Endodermal cell (in vitro differentiated cells): ENCODE data around the gene MPZL2. TPM values are rescaled to one million over a fixed set of nuclear protein-coding genes. Genes with fewer than 3 reads are reported as not detected.

Experiments
- DNase-seq: peaks from one replicate; pipeline ENCODE4 v3.0.0-alpha.2; 2017
- H3K27ac ChIP-seq: 2 replicates; pipeline ENCODE4 v1.5.1; 2013; ENCODE audit warnings: mild to moderate bottlenecking, low read depth, low read length, moderate library complexity
- H3K27me3 ChIP-seq: 2 replicates; pipeline ENCODE4 v1.6.1; 2013; ENCODE audit warnings: mild to moderate bottlenecking, low read length, moderate library complexity; ENCODE audit not compliant: insufficient read depth, control insufficient read depth, poor library complexity, severe bottlenecking
- H3K36me3 ChIP-seq: 2 replicates; pipeline ENCODE4 v1.7.0; 2013; ENCODE audit warnings: mild to moderate bottlenecking, low read length, moderate library complexity; ENCODE audit not compliant: control insufficient read depth, insufficient read depth
- H3K4me1 ChIP-seq: one replicate; pipeline ENCODE4 v1.7.0; 2013; ENCODE audit warnings: low read length; ENCODE audit not compliant: control insufficient read depth, insufficient read depth
- H3K4me3 ChIP-seq: 2 replicates; pipeline ENCODE4 v1.5.1; 2013; ENCODE audit warnings: mild to moderate bottlenecking, low read length, moderate library complexity
- H3K9ac ChIP-seq: 2 replicates; pipeline ENCODE4 v1.6.1; 2013; ENCODE audit warnings: mild to moderate bottlenecking, low read length, moderate library complexity; ENCODE audit not compliant: poor library complexity, severe bottlenecking; ENCODE audit errors: extremely low read depth
- H3K9me3 ChIP-seq: 2 replicates; pipeline ENCODE4 v1.6.1; 2013; ENCODE audit warnings: mild to moderate bottlenecking, low read length, moderate library complexity; ENCODE audit not compliant: control insufficient read depth
- H3K27ac Mint-ChIP-seq: 2 replicates; pipeline ENCODE4 v1.8.0; 2020; ENCODE audit warnings: mixed read lengths
- H3K27me3 Mint-ChIP-seq: 2 replicates; pipeline ENCODE4 v1.8.0; 2021; ENCODE audit warnings: mild to moderate bottlenecking, mixed read lengths; ENCODE audit not compliant: insufficient read depth
- H3K36me3 Mint-ChIP-seq: 2 replicates; pipeline ENCODE4 v1.8.0; 2020; ENCODE audit warnings: low read depth, mixed read lengths
- H3K4me1 Mint-ChIP-seq: 2 replicates; pipeline ENCODE4 v1.8.0; 2020; ENCODE audit warnings: mixed read lengths
- H3K4me3 Mint-ChIP-seq: 2 replicates; pipeline ENCODE4 v1.8.0; 2020; ENCODE audit warnings: mild to moderate bottlenecking, moderate library complexity, mixed read lengths
- H3K9me3 Mint-ChIP-seq: 2 replicates; pipeline ENCODE4 v1.8.0; 2020; ENCODE audit warnings: mild to moderate bottlenecking, mixed read lengths
- WGBS, 2 experiments: methylation state at CpG; one replicate each; pipeline versions ENCODE4 v1.1.5 to v1.1.7; 2013; ENCODE audit warnings: missing lambda C conversion rate in 2 of 2, mixed read lengths in 1 of 2; ENCODE audit not compliant: insufficient coverage in 1 of 2, insufficient read length in 1 of 2; 5-methylcytosine and 5-hydroxymethylcytosine counted together
- total RNA-seq, 2 donors: library from RNA; stranded (reverse); fragmentation: NEBNext Ultra II Directional in 1 of 2; extraction: Animal tissue kit (Norgen Biotek cat#: 25700) in 1 of 2; gene quantifications; 2 replicates in 1 of 2; 3 replicates in 1 of 2; pipeline ENCODE4 v1.2.1, GENCODE V29; 2021
- TF ChIP-seq, protein P1 (sequence below): fragments of 200-600 bp; sonication (generic); conservative IDR thresholded peaks from 2 replicates; pipeline ENCODE4 v1.5.0; 2021; ENCODE audit warnings: antibody characterized with exemption, mild to moderate bottlenecking

Gene MPZL2
- total RNA-seq, 2 donors from 2014 or later, result 3.2 to 4.4 TPM

GRCh38 chr11:118295199-118295598, 31.1 kb upstream of the MPZL2 start:
- no peaks in the 10 kb centered on the region for H3K4me1 Mint-ChIP-seq
- DNase-seq, result peak; percentile 75
- H3K36me3 Mint-ChIP-seq, result no peaks in the 10 kb centered on the region
- Histone ChIP-seq H3K36me3 (no peaks in the 10 kb centered on the region), H3K4me1 (no peaks in the 10 kb centered on the region), H3K9me3 (no peaks in the 10 kb centered on the region), H3K4me3 (no peak overlapping the region), H3K27ac (no peak overlapping the region), H3K27me3 (peaks cover 18% of the 10 kb centered on the region), H3K9ac (no peak overlapping the region)
- no peak overlapping the region for H3K4me3 Mint-ChIP-seq
- H3K27ac Mint-ChIP-seq, result no peak overlapping the region
- no peaks in the 10 kb centered on the region for H3K9me3 Mint-ChIP-seq
- peaks cover 27% of the 10 kb centered on the region for H3K27me3 Mint-ChIP-seq
- 69 to 81% methylated on average over 3 to 5 of the region's 5 CpGs for WGBS, 2 experiments
- TF ChIP-seq, protein P1, sequence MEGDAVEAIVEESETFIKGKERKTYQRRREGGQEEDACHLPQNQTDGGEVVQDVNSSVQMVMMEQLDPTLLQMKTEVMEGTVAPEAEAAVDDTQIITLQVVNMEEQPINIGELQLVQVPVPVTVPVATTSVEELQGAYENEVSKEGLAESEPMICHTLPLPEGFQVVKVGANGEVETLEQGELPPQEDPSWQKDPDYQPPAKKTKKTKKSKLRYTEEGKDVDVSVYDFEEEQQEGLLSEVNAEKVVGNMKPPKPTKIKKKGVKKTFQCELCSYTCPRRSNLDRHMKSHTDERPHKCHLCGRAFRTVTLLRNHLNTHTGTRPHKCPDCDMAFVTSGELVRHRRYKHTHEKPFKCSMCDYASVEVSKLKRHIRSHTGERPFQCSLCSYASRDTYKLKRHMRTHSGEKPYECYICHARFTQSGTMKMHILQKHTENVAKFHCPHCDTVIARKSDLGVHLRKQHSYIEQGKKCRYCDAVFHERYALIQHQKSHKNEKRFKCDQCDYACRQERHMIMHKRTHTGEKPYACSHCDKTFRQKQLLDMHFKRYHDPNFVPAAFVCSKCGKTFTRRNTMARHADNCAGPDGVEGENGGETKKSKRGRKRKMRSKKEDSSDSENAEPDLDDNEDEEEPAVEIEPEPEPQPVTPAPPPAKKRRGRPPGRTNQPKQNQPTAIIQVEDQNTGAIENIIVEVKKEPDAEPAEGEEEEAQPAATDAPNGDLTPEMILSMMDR, result no peak

GRCh38 chr11:118294053-118294452, 30.0 kb upstream of the MPZL2 start:
- Histone ChIP-seq H3K9me3 (no peaks in the 10 kb centered on the region), H3K27me3 (peaks cover 18% of the 10 kb centered on the region), H3K4me3 (no peak overlapping the region), H3K9ac (no peak overlapping the region), H3K36me3 (no peaks in the 10 kb centered on the region), H3K27ac (no peak overlapping the region), H3K4me1 (no peaks in the 10 kb centered on the region)
- WGBS, 2 experiments, result 100% methylated on average over 1 to 2 of the region's 2 CpGs
- Mint-ChIP-seq H3K27ac (no peak overlapping the region), H3K9me3 (peaks cover 3% of the 10 kb centered on the region), H3K27me3 (peaks cover 30% of the 10 kb centered on the region), H3K4me1 (no peaks in the 10 kb centered on the region), H3K4me3 (no peak overlapping the region), H3K36me3 (no peaks in the 10 kb centered on the region)
- DNase-seq, result no peak
- TF ChIP-seq, protein P1, result no peak

GRCh38 chr11:118291477-118292135, 27.5 kb upstream of the MPZL2 start:
- Histone ChIP-seq H3K27me3 (peaks cover 18% of the 10 kb centered on the region), H3K4me1 (no peaks in the 10 kb centered on the region), H3K27ac (no peak overlapping the region), H3K9ac (no peak overlapping the region), H3K9me3 (no peaks in the 10 kb centered on the region), H3K36me3 (no peaks in the 10 kb centered on the region), H3K4me3 (no peak overlapping the region)
- peaks cover 3% of the 10 kb centered on the region for H3K9me3 Mint-ChIP-seq
- no peak overlapping the region for H3K27ac Mint-ChIP-seq
- TF ChIP-seq, protein P1, result no peak
- peaks cover 33% of the 10 kb centered on the region for H3K27me3 Mint-ChIP-seq
- 87 to 89% methylated on average over 8 to 9 of the region's 9 CpGs for WGBS, 2 experiments
- DNase-seq, result no peak
- no peak overlapping the region for H3K4me3 Mint-ChIP-seq
- H3K4me1 Mint-ChIP-seq, result no peaks in the 10 kb centered on the region
- no peaks in the 10 kb centered on the region for H3K36me3 Mint-ChIP-seq
